Cardiac septum (tissue), 1 donor: ENCODE measurements around the gene APOL6. TPM values are rescaled to one million over a fixed set of nuclear protein-coding genes. Genes with fewer than 3 reads are reported as not detected.
"Not testable (repeated sequence)": the region's sequence is repeated elsewhere in the genome, so short reads cannot be mapped to it uniquely, and the experiment has no call there.

Experiments used
- DNase-seq: peaks from one replicate; pipeline ENCODE4 v3.0.0-alpha.2; 2020; ENCODE audit warnings: low spot score
- intact Hi-C: fragments of 100-400 bp; cut with DNase I; formaldehyde crosslinking; loops from one replicate; pipeline ENCODE4 v1.14.0; 2022
- total RNA-seq: library from RNA; stranded (reverse); fragmentation: NEBNext Ultra II Directional; extraction: Animal tissue kit (Norgen Biotek cat#: 25700); gene quantifications from one replicate; pipeline ENCODE4 v1.2.1, GENCODE V29; 2021
- donor health status: DM: no; HTN: no; CAD: no.

APOL6 gene
- total RNA-seq, 1 donor from 2014 or later = 5.7 TPM

DNA sequence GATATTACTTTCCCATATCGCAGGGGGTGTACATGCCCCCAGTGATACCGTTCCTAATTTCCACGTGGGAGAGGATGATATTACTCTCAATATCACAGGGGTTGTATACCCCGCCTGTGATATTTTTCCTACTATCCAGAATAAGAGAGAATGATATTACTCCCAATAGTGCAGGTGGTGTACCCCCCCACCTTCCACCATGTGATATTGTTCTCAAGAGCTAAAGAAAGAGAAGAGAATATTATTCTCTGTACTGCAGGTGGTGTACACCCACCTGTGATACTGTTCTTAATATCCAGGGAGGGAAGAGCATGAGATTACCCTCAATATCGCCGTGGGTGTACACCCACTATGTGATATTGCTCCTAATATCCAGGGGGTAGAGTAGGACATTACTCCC, 51.6 kb downstream of the APOL6 start:
- intact Hi-C loops, DNase-seq: not testable (repeated sequence)

DNA sequence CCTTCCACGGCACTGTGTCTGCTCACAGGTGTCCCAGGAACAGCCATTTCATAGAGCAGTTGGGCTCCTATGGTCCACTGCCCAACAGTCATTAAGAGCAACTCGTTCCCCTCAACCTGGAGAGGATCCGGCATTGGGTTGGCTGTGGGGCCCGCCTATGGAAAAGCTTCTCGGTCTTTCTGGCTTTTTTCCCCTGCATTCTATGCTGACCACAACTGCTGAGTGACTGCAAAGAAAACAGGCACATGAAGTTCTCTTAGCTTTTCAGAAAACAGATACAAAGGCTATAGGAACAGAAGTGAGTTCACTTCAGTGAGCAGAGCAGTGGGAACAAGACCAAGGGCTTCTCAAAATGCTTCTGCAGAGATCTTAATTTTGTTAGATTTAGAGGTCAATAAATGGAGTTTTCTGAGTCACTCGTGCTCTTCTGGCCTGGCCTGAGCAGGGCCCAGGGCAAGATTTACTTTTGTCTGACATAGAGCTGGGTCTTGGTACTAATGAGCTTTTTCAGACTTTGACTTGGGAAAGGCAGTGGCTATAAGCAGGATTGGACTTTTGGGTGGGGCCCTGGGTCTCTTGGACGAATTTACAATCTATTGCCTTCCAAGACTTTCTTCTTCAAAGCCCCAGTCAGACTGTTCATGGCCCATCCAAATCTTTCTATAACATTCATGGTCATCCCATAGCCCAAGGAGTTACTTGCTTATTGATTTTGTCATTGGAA, 55.8 kb downstream of the APOL6 start:
- DNase-seq = no peak
- intact Hi-C loops = no loop called here

DNA sequence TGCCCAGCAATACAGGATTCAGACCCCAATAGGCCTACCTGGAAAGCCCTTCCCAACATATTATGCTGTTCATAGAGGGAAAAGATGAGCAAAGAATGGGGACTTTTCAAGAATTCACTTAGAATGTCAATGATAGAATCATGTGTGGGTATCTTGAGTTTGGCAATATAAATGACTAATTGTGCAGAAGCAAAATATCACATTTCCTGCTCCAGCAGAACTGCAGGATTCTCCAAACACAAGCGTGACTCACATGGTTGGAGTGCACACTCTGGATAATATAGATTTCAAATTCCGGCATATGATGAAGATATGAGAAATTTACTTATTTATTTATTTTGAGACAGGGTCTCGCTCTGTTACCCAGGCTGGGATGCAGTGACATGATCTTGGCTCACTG, 56.9 kb downstream of the APOL6 start:
- intact Hi-C loops = no loop called here
- DNase-seq = no peak

DNA sequence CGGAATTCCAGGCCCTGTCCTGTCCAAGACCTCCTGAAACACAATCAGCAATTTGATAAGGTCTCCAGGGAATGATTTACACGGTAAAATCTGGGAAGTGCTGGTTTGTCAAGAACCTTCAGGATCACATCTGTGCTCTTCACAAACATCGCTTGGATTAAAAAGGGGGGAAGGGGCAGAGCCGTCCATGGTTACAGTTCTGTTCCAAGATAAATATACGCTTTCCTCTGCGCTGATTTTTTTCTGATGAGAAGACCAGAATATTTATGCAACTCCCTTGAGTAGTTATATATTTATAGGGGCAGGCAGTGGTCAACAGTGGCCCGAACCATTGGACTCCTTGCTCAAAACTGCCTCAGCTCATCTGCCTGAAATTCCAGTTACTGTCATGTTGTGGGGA, 60.2 kb downstream of the APOL6 start:
- no peak for DNase-seq
- intact Hi-C loops = no loop called here

DNA sequence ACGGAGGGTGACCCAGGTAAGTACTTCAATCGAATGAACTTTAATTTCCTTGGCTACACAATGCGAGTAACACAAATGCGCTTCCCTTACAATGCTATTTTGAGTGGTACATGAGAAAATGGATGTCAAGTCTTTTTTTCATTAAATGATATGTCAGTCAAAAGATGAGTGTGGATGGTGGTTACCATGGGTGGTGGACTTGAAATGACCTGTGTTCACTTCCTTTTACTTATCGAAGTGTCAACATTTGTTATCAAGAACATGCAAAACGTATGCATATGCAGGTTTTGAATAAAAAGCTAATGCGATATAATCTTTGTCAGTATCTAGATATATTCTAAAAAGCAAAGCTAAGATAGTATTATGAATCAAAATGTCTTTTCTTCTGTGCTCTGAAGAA, 60.7 kb downstream of the APOL6 start:
- intact Hi-C loops = no loop called here
- no peak for DNase-seq

DNA sequence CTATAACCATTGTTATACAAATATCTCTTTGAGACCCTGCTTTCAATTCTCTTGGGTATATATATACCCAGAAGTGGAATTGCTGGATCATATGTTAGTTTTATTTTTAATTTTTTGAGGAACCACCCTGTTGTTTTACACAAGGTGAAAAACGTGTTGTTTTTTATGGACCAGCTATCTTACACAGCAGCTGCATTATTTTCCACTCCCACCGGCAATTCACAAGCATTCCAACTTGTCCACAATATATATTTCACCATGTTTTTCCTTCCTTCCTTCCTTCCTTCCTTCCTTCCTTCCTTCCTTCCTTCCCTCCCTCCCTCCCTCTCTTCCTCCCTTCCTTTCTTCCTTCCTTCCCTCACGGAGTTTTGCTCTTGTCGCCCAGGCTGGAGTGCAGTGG, 63.1 kb downstream of the APOL6 start:
- no peak for DNase-seq
- intact Hi-C loops = no loop called here

DNA sequence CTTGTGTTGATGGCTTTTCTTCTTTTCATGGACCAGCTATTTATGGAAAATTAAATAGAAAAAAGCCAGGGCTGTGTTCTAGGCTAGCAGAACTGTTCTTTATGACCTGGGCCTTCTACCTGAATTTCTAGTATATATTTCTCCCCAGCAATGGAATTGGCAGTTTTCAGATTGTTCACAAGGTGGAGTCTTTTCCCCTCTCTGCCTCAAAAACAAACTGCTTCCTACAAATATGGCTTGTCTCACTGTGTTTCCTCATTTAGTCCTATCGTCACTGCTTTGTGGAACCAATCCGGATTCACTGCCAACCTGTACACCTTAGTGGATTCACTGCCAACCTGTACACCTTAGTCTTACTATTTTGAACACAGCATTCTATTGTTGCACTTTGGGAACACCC, 64.4 kb downstream of the APOL6 start:
- no peak for DNase-seq
- intact Hi-C loops = no loop called here

DNA sequence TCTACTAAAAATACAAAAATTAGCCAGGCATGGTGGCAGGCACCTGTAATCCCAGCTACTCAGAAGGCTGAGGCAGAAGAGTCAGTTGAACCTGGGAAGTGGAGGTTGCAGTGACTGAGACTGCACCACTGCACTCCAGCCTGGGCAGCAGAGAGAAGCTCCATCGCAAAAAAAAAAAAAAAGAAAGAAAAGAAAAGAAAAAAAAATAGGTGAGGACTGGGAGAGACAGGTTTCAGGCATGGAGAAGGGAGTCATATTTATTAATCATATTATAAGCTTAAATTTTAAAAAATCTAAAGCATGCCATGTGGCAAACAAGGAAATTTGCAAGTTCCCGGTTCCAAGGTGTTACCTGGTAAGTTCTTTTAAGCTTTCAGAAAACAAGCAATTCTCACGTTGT, 69.3 kb downstream of the APOL6 start, which contains the start of gene APOL5:
TSS of gene APOL5 (plus strand) at position 301 of the 400 bp plus-strand sequence. CDS start at position 301, 0 bp downstream.
- no peak for DNase-seq

More for the DNA sequence above, 69.3 kb downstream of the APOL6 start, which contains the start of gene APOL5:
- intact Hi-C loops = no loop called here

Other genes starting within 250 kb of the APOL6 start
- 9.0 TPM for gene MCM5, start 248.3 kb upstream of the APOL6 start, total RNA-seq
- 3.5 TPM for gene RASD2, start 107.6 kb upstream of the APOL6 start, total RNA-seq
- gene MB, start 31.1 kb upstream of the APOL6 start, total RNA-seq = 7,641 TPM
- gene APOL5, start 69.4 kb downstream of the APOL6 start, total RNA-seq = not detected